Neural cell (in vitro differentiated cells): Measurements from ENCODE around the gene EML4. TPM values are rescaled to one million over a fixed set of nuclear protein-coding genes. Genes with fewer than 3 reads are reported as not detected.

Source experiments
- H2AFZ ChIP-seq: fragments of 200-600, 300-800 bp; sonication (generic), shearing (Covaris generic); 2 replicates; pipeline ENCODE4 v1.6.0; 2014; ENCODE audit warnings: low read depth, mild to moderate bottlenecking, antibody characterized with exemption, low read length, moderate library complexity
- H3F3A ChIP-seq: fragments of 200-600 bp; shearing (Covaris generic); 2 replicates; pipeline ENCODE4 v1.6.1; 2016; ENCODE audit warnings: mild to moderate bottlenecking, moderate library complexity, mixed read lengths, antibody characterized with exemption, low read length; ENCODE audit not compliant: insufficient read depth, poor library complexity, severe bottlenecking
- H3K27ac ChIP-seq: fragments of 200-600, 300-800 bp; sonication (generic), shearing (Covaris generic); 2 replicates; pipeline ENCODE4 v1.5.1; 2014; ENCODE audit warnings: mild to moderate bottlenecking, low read length, moderate library complexity
- H3K27me3 ChIP-seq: fragments of 300-800, 200-600 bp; sonication (generic), shearing (Covaris generic); 2 replicates; pipeline ENCODE4 v1.6.0; 2014; ENCODE audit warnings: mild to moderate bottlenecking, low read depth, low read length, moderate library complexity; ENCODE audit not compliant: insufficient read depth
- H3K36me3 ChIP-seq: fragments of 300-800, 200-600 bp; sonication (generic), shearing (Covaris generic); 2 replicates; pipeline ENCODE4 v1.5.1; 2014; ENCODE audit warnings: mild to moderate bottlenecking, antibody characterized with exemption, low read length, moderate library complexity; ENCODE audit not compliant: insufficient read depth
- H3K4me2 ChIP-seq: fragments of 300-800, 200-600 bp; sonication (generic), shearing (Covaris generic); 2 replicates; pipeline ENCODE4 v1.6.0; 2014; ENCODE audit warnings: mild to moderate bottlenecking, low read length
- H3K4me3 ChIP-seq: fragments of 300-800, 200-600 bp; sonication (generic), shearing (Covaris generic); 2 replicates; pipeline ENCODE4 v1.5.1; 2014; ENCODE audit warnings: mild to moderate bottlenecking, low read length, moderate library complexity
- H3K79me2 ChIP-seq: fragments of 200-600 bp; shearing (Covaris generic); replicated peaks from 2 replicates; pipeline ENCODE4 v1.6.0; 2014; ENCODE audit warnings: mild to moderate bottlenecking, low read length, moderate library complexity; ENCODE audit not compliant: insufficient read depth
- H3K9ac ChIP-seq: fragments of 300-800, 200-600 bp; sonication (generic), shearing (Covaris generic); 2 replicates; pipeline ENCODE4 v1.6.1; 2016; ENCODE audit warnings: mild to moderate bottlenecking, low read length, mixed read lengths
- H3K9me2 ChIP-seq: fragments of 200-600 bp; shearing (Covaris generic); 2 replicates; pipeline ENCODE4 v1.6.1; 2016; ENCODE audit warnings: mild to moderate bottlenecking, low read length, mixed read lengths; ENCODE audit not compliant: insufficient read depth
- H3K9me3 ChIP-seq: fragments of 200-600, 300-800 bp; sonication (generic), shearing (Covaris generic); 2 replicates; pipeline ENCODE4 v1.6.1; 2016; ENCODE audit warnings: mild to moderate bottlenecking, mixed run types, low read length, moderate library complexity, mixed read lengths
- H4K20me1 ChIP-seq: fragments of 200-600 bp; shearing (Covaris generic); 2 replicates; pipeline ENCODE4 v1.6.1; 2016; ENCODE audit warnings: mild to moderate bottlenecking, mixed run types; ENCODE audit not compliant: insufficient read depth
- CTCF ChIP-seq: fragments of 450-650 bp; IDR thresholded peaks from 2 replicates; pipeline ENCODE4 v1.5.1; 2014; ENCODE audit warnings: antibody characterized with exemption, mild to moderate bottlenecking, moderate library complexity; ENCODE audit not compliant: poor library complexity, severe bottlenecking
- EP300 ChIP-seq: fragments of 450-650 bp; conservative IDR thresholded peaks from 2 replicates; pipeline ENCODE4 v1.6.1; 2014; ENCODE audit warnings: antibody characterized with exemption, mild to moderate bottlenecking, moderate library complexity; ENCODE audit not compliant: poor library complexity, severe bottlenecking
- EZH2 ChIP-seq: fragments of 200-600, 300-800 bp; shearing (Covaris generic), sonication (generic); IDR thresholded peaks from 2 replicates; pipeline ENCODE4 v1.6.1; 2014; ENCODE audit warnings: antibody characterized with exemption, low read length, borderline replicate concordance, mild to moderate bottlenecking; ENCODE audit not compliant: insufficient read depth, poor library complexity, severe bottlenecking
- MXI1 ChIP-seq: fragments of 450-650 bp; conservative IDR thresholded peaks from 2 replicates; pipeline ENCODE4 v1.6.1; 2014; ENCODE audit warnings: antibody characterized with exemption, mild to moderate bottlenecking; ENCODE audit not compliant: poor library complexity, severe bottlenecking
- POLR2AphosphoS5 ChIP-seq: IDR thresholded peaks from 2 replicates; pipeline ENCODE4 v1.6.1; 2012
- RAD21 ChIP-seq: fragments of 450-650 bp; conservative IDR thresholded peaks from 2 replicates; pipeline ENCODE4 v1.6.1; 2014; ENCODE audit warnings: antibody characterized with exemption, mild to moderate bottlenecking, moderate library complexity
- REST ChIP-seq: IDR thresholded peaks from 2 replicates; pipeline ENCODE4 v1.6.1; 2012; ENCODE audit warnings: borderline replicate concordance
- SMC3 ChIP-seq: fragments of 450-650 bp; conservative IDR thresholded peaks from 2 replicates; pipeline ENCODE4 v1.6.1; 2014; ENCODE audit warnings: antibody characterized with exemption, mild to moderate bottlenecking, moderate library complexity; ENCODE audit not compliant: poor library complexity
- TAF1 ChIP-seq: IDR thresholded peaks from 2 replicates; pipeline ENCODE4 v1.6.1; 2012; ENCODE audit warnings: low read depth
- polyA plus RNA-seq: library from polyadenylated mRNA; depleted of rRNA; stranded (reverse); fragments of >200 nt; gene quantifications from 2 replicates; pipeline ENCODE4 v1.2.3, GENCODE V29; 2014

The EML4 gene
- polyA plus RNA-seq, 1 donor from 2014 or later = 33.9 TPM

GRCh38 chr2:42153944-42154581 lies 15.1 kb upstream of the EML4 start:
- no peak for TF ChIP-seq TAF1
- TF ChIP-seq REST = no peak
- TF ChIP-seq SMC3 = no peak
- TF ChIP-seq EZH2 = no peak
- no peak for TF ChIP-seq RAD21
- TF ChIP-seq POLR2AphosphoS5 = no peak
- no peak for TF ChIP-seq EP300
- TF ChIP-seq MXI1 = no peak
- TF ChIP-seq CTCF = no peak
- Histone ChIP-seq H3K79me2 (no peaks in the 10 kb centered on the region), H3K9ac (no peak overlapping the region), H3K27ac (no peak overlapping the region), H3K27me3 (no peaks in the 10 kb centered on the region), H3K9me3 (no peaks in the 10 kb centered on the region), H3K36me3 (no peaks in the 10 kb centered on the region), H3K9me2 (no peaks in the 10 kb centered on the region), H2AFZ (no peak overlapping the region), H3K4me2 (no peak overlapping the region), H3K4me3 (no peak overlapping the region), H3F3A (no peaks in the 10 kb centered on the region), H4K20me1 (no peaks in the 10 kb centered on the region)

- H3K36me3 ChIP-seq = no peaks in the 10 kb centered on the region
- H3K79me2 ChIP-seq = no peaks in the 10 kb centered on the region
- H3K4me2 ChIP-seq = no peak overlapping the region
- no peak overlapping the region for H3K9ac ChIP-seq
- no peak overlapping the region for H3K27ac ChIP-seq
- H3K27me3 ChIP-seq = no peaks in the 10 kb centered on the region
- H3K9me2 ChIP-seq = no peaks in the 10 kb centered on the region
- no peak overlapping the region for H3K4me3 ChIP-seq
- H4K20me1 ChIP-seq = no peaks in the 10 kb centered on the region
- H3F3A ChIP-seq = no peaks in the 10 kb centered on the region
- no peaks in the 10 kb centered on the region for H3K9me3 ChIP-seq
- H2AFZ ChIP-seq = no peak overlapping the region
- no peak for TF ChIP-seq REST
- TF ChIP-seq MXI1 = no peak
- no peak for TF ChIP-seq SMC3
- TF ChIP-seq CTCF = no peak
- no peak for TF ChIP-seq POLR2AphosphoS5
- TF ChIP-seq EZH2 = no peak
- TF ChIP-seq EP300 = no peak
- no peak for TF ChIP-seq RAD21
- no peak for TF ChIP-seq TAF1
These were observed 12.4 kb upstream of the EML4 start for GRCh38 chr2:42156721-42157120.
